ENCODE data around the gene AGXT.

DNA sequence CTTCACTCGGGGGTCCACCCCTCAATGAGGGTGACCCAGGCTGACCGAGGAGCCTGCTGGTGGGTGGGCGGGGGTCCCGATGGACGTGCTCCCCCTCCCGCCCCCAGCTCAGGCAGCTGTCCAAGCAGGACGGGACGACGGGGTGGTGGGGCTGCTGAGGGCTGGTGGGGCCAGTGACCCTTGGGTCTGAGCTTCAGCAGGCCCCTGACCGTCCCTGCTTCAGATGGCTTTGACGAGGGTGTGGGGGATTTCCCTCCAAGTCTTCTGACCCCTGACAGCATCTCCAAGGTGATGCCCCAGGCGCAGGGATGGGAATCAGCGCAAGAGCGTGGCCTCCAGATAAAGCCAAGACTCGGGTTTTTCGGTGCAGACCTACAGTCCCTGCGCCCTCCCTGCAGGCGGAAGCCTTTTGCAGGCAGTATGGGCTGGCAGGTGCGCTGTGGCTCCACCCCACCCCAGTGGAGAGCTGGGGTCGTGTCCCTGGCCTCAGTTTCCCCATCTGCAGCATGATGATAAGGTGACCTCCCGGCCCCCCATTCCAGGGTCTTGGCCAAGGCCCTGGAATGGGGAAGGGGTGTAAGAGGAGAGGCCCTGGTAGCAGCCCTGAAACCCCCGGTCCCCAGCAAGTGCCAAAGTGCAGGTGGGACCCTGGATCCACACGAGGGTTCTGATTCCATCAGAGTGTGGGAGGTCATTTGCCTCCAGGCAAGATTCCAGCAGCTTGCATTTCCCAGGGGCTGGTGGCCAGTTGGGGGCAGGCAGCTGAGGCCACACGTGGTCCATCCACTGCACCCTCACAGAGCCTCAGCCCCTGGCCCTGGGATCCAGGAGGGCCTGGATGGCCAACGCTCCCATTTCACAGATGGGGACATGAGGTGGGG lies 46.3 kb downstream of the AGXT start:
- TF ChIP-seq, protein P1, sequence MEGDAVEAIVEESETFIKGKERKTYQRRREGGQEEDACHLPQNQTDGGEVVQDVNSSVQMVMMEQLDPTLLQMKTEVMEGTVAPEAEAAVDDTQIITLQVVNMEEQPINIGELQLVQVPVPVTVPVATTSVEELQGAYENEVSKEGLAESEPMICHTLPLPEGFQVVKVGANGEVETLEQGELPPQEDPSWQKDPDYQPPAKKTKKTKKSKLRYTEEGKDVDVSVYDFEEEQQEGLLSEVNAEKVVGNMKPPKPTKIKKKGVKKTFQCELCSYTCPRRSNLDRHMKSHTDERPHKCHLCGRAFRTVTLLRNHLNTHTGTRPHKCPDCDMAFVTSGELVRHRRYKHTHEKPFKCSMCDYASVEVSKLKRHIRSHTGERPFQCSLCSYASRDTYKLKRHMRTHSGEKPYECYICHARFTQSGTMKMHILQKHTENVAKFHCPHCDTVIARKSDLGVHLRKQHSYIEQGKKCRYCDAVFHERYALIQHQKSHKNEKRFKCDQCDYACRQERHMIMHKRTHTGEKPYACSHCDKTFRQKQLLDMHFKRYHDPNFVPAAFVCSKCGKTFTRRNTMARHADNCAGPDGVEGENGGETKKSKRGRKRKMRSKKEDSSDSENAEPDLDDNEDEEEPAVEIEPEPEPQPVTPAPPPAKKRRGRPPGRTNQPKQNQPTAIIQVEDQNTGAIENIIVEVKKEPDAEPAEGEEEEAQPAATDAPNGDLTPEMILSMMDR (IDR thresholded peaks at IDR 0.05): peak; percentile 78
- TF ChIP-seq POLR2AphosphoS5 (IDR thresholded peaks at IDR 0.05; ENCODE audit: low read depth, low read length) (no peak), TCF7L2 (IDR thresholded peaks at IDR 0.05; ENCODE audit: low read depth, low read length) (no peak), SIN3A (IDR thresholded peaks at IDR 0.05; ENCODE audit: borderline replicate concordance, insufficient read depth, low read depth, low read length) (no peak)
- TF ChIP-seq, protein P2, sequence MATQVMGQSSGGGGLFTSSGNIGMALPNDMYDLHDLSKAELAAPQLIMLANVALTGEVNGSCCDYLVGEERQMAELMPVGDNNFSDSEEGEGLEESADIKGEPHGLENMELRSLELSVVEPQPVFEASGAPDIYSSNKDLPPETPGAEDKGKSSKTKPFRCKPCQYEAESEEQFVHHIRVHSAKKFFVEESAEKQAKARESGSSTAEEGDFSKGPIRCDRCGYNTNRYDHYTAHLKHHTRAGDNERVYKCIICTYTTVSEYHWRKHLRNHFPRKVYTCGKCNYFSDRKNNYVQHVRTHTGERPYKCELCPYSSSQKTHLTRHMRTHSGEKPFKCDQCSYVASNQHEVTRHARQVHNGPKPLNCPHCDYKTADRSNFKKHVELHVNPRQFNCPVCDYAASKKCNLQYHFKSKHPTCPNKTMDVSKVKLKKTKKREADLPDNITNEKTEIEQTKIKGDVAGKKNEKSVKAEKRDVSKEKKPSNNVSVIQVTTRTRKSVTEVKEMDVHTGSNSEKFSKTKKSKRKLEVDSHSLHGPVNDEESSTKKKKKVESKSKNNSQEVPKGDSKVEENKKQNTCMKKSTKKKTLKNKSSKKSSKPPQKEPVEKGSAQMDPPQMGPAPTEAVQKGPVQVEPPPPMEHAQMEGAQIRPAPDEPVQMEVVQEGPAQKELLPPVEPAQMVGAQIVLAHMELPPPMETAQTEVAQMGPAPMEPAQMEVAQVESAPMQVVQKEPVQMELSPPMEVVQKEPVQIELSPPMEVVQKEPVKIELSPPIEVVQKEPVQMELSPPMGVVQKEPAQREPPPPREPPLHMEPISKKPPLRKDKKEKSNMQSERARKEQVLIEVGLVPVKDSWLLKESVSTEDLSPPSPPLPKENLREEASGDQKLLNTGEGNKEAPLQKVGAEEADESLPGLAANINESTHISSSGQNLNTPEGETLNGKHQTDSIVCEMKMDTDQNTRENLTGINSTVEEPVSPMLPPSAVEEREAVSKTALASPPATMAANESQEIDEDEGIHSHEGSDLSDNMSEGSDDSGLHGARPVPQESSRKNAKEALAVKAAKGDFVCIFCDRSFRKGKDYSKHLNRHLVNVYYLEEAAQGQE (IDR thresholded peaks at IDR 0.05; ENCODE audit: insufficient read depth in 1 of 2, low read depth in 2 of 2, low read length in 1 of 2): no peak
